ENCODE measurements around the gene ADAMTS1. TPM values are rescaled to one million over a fixed set of nuclear protein-coding genes. Genes with fewer than 3 reads are reported as not detected.

The ADAMTS1 gene
- total RNA-seq, 4 donors from 2014 or later: 23.7 to 43.8 (median 33.1) TPM

GRCh38 chr21:26813426-26813998 lies 31.7 kb downstream of the ADAMTS1 start:
- DNase-seq: no peak
- no peak for TF ChIP-seq POLR2A (IDR thresholded peaks at IDR 0.05)
- TF ChIP-seq, protein P1, sequence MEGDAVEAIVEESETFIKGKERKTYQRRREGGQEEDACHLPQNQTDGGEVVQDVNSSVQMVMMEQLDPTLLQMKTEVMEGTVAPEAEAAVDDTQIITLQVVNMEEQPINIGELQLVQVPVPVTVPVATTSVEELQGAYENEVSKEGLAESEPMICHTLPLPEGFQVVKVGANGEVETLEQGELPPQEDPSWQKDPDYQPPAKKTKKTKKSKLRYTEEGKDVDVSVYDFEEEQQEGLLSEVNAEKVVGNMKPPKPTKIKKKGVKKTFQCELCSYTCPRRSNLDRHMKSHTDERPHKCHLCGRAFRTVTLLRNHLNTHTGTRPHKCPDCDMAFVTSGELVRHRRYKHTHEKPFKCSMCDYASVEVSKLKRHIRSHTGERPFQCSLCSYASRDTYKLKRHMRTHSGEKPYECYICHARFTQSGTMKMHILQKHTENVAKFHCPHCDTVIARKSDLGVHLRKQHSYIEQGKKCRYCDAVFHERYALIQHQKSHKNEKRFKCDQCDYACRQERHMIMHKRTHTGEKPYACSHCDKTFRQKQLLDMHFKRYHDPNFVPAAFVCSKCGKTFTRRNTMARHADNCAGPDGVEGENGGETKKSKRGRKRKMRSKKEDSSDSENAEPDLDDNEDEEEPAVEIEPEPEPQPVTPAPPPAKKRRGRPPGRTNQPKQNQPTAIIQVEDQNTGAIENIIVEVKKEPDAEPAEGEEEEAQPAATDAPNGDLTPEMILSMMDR (IDR thresholded peaks at IDR 0.05 in 4 of 5, conservative IDR thresholded peaks at IDR 0.05 in 1 of 5): no peak

GRCh38 chr21:26812173-26812572 lies 33.0 kb downstream of the ADAMTS1 start:
- Histone ChIP-seq H3K27ac (no peak overlapping the region), H3K36me3 (no peaks in the 10 kb centered on the region), H3K27me3 (no peaks in the 10 kb centered on the region), H3K4me3 (no peak overlapping the region), H3K4me1 (peaks cover 9 to 11% of the 10 kb centered on the region in 2 donors), H3K9me3 (no peaks in the 10 kb centered on the region)
- ATAC-seq (no peak), DNase-seq (no peak)
- TF ChIP-seq POLR2A (IDR thresholded peaks at IDR 0.05): no peak
- TF ChIP-seq, protein P1 (IDR thresholded peaks at IDR 0.05 in 4 of 5, conservative IDR thresholded peaks at IDR 0.05 in 1 of 5): no peak
- in situ Hi-C loops (cut with MboI; ENCODE audit: low sequenced_read_pairs in 4 of 4): no loop called here
- intact Hi-C loops (cut with DNase I; ENCODE audit: low total_unique reads): no loop called here

More at GRCh38 chr21:26813426-26813998, 31.7 kb downstream of the ADAMTS1 start:
- Histone ChIP-seq H3K36me3 (no peaks in the 10 kb centered on the region), H3K27me3 (no peaks in the 10 kb centered on the region), H3K4me1 (peaks cover 9 to 11% of the 10 kb centered on the region in 2 donors), H3K9me3 (no peaks in the 10 kb centered on the region), H3K27ac (no peak overlapping the region), H3K4me3 (no peak overlapping the region)
- intact Hi-C loops (cut with DNase I; ENCODE audit: low total_unique reads) (no loop called here), in situ Hi-C loops (cut with MboI; ENCODE audit: low sequenced_read_pairs in 4 of 4) (no loop called here)
- no peak for ATAC-seq

- Histone ChIP-seq H3K27ac (no peak overlapping the region), H3K9me3 (no peaks in the 10 kb centered on the region), H3K27me3 (no peaks in the 10 kb centered on the region), H3K4me1 (peaks cover 9 to 11% of the 10 kb centered on the region in 2 donors), H3K36me3 (no peaks in the 10 kb centered on the region), H3K4me3 (no peak overlapping the region)
- intact Hi-C loops (cut with DNase I; ENCODE audit: low total_unique reads) (no loop called here), in situ Hi-C loops (cut with MboI; ENCODE audit: low sequenced_read_pairs in 4 of 4) (no loop called here)
- ATAC-seq (no peak), DNase-seq (no peak)
- TF ChIP-seq, protein P1 (IDR thresholded peaks at IDR 0.05 in 4 of 5, conservative IDR thresholded peaks at IDR 0.05 in 1 of 5): no peak
These were observed 33.7 kb downstream of the ADAMTS1 start for GRCh38 chr21:26811482-26811881.

DNA sequence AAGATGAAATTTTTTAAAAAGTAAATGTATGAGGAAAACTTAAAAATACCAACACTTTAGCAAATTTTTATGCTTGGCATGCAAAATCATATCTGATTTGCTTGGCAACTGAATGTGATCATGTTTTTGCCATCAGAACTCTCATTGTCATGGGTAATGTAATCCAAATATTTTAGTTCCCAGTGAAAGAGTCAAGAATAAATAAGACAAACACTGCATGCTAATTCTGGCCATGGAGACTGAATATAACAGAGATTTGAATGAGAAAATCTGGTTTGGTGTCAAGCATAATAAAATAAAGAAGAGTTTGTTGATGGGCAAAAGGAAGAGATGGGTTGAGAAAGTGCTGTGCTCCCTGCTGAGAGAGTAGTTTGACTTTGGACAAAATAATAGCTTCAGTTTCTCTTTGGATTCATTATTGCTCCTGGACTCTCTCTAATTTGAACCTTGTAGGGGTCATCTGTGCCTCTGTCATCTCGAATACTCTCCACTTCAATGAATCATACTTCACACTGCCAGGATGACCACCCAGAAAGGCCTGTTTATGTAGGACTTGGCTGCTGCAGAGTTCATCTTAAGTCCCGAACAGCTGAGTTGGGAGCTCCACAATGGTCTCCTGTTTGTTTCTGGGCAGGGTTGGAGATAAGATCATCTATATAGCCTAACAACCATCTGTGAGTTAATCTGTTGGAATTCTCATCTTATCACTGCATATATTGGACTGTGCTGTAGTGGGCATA lies 34.4 kb downstream of the ADAMTS1 start:
- ATAC-seq: no peak

More for the DNA sequence above, 34.4 kb downstream of the ADAMTS1 start:
- no peaks in the 10 kb centered on the region for H3K9me3 ChIP-seq
- no peak for DNase-seq
- H3K27ac ChIP-seq: no peak overlapping the region
- in situ Hi-C loops (cut with MboI; ENCODE audit: low sequenced_read_pairs in 4 of 4): no loop called here
- TF ChIP-seq, protein P1 (IDR thresholded peaks at IDR 0.05 in 4 of 5, conservative IDR thresholded peaks at IDR 0.05 in 1 of 5): no peak
- no peak for TF ChIP-seq POLR2A (IDR thresholded peaks at IDR 0.05)
- H3K4me3 ChIP-seq: no peak overlapping the region
- H3K36me3 ChIP-seq: no peaks in the 10 kb centered on the region
- peaks cover 9% of the 10 kb centered on the region in 2 donors for H3K4me1 ChIP-seq
- no peaks in the 10 kb centered on the region for H3K27me3 ChIP-seq
- intact Hi-C loops (cut with DNase I; ENCODE audit: low total_unique reads): no loop called here
